Neuronal stem cell (in vitro differentiated cells): Measurements from ENCODE around the gene LIFR.

ENCODE experiments used
- DNase-seq: peaks from one replicate; pipeline ENCODE4 v3.0.0-alpha.2; 2013; ENCODE audit warnings: low spot score
- H2AFZ ChIP-seq: one replicate; pipeline ENCODE4 v1.6.1; 2013; ENCODE audit warnings: mild to moderate bottlenecking, low read length, inconsistent platforms
- H2AK5ac ChIP-seq: 2 replicates; pipeline ENCODE4 v1.6.1; 2013; ENCODE audit warnings: low read depth, mild to moderate bottlenecking, inconsistent platforms, low read length, moderate library complexity, mixed read lengths
- H2BK120ac ChIP-seq: 2 replicates; pipeline ENCODE4 v1.6.1; 2013; ENCODE audit warnings: low read depth, mild to moderate bottlenecking, inconsistent platforms, low read length, moderate library complexity, mixed read lengths
- H2BK12ac ChIP-seq: one replicate; pipeline ENCODE4 v1.6.1; 2013; ENCODE audit warnings: low read length, inconsistent platforms
- H2BK15ac ChIP-seq: 2 replicates; pipeline ENCODE4 v1.6.1; 2013; ENCODE audit warnings: mild to moderate bottlenecking, low read length, inconsistent platforms, mixed read lengths
- H2BK5ac ChIP-seq: one replicate; pipeline ENCODE4 v1.6.1; 2013; ENCODE audit warnings: inconsistent platforms, mild to moderate bottlenecking, low read length, moderate library complexity
- H3K14ac ChIP-seq: one replicate; pipeline ENCODE4 v1.6.1; 2013; ENCODE audit warnings: low read length, inconsistent platforms
- H3K18ac ChIP-seq: 2 replicates; pipeline ENCODE4 v1.6.1; 2013; ENCODE audit warnings: low read length, inconsistent platforms
- H3K23ac ChIP-seq: 2 replicates; pipeline ENCODE4 v1.6.1; 2013; ENCODE audit warnings: low read depth, mild to moderate bottlenecking, mixed read lengths, low read length, inconsistent platforms; ENCODE audit not compliant: poor library complexity
- H3K27ac ChIP-seq: replicated peaks from 3 replicates; pipeline ENCODE4 v1.5.1; 2013; ENCODE audit warnings: low read length, inconsistent platforms
- H3K27me3 ChIP-seq, 3 experiments: 2 replicates each; pipeline ENCODE4 v1.6.1; 2013; ENCODE audit warnings: low read length in 3 of 3, mild to moderate bottlenecking in 2 of 3, inconsistent platforms in 1 of 3, low read depth in 1 of 3, mixed read lengths in 1 of 3, moderate library complexity in 1 of 3; ENCODE audit not compliant: control insufficient read depth in 3 of 3, insufficient read depth in 3 of 3
- H3K36me3 ChIP-seq, 2 donors: replicated peaks in 1 of 2; 2 replicates each; pipeline ENCODE4 v1.6.1; 2013; ENCODE audit warnings: low read length in 2 of 2; ENCODE audit not compliant: control insufficient read depth in 2 of 2, insufficient read depth in 2 of 2
- H3K4ac ChIP-seq: 2 replicates; pipeline ENCODE4 v1.6.1; 2013; ENCODE audit warnings: inconsistent platforms, mild to moderate bottlenecking, low read length, moderate library complexity
- H3K4me1 ChIP-seq, 2 donors: 1 replicate in 1 of 2; 2 replicates in 1 of 2; pipeline ENCODE4 v1.6.1; 2013; ENCODE audit warnings: low read length in 2 of 2, low read depth in 1 of 2; ENCODE audit not compliant: control insufficient read depth in 2 of 2, insufficient read depth in 1 of 2
- H3K4me2 ChIP-seq: one replicate; pipeline ENCODE4 v1.6.1; 2013; ENCODE audit warnings: mild to moderate bottlenecking, low read length, inconsistent platforms; ENCODE audit not compliant: insufficient read depth, poor library complexity, severe bottlenecking
- H3K4me3 ChIP-seq, 2 donors: 2 replicates each; pipeline ENCODE4 v1.5.1; 2013; ENCODE audit warnings: low read length in 2 of 2, mild to moderate bottlenecking in 2 of 2, inconsistent platforms in 1 of 2, moderate library complexity in 1 of 2
- H3K79me1 ChIP-seq: one replicate; pipeline ENCODE4 v1.6.1; 2013; ENCODE audit warnings: low read depth, mild to moderate bottlenecking, inconsistent platforms, low read length, moderate library complexity
- H3K9ac ChIP-seq: one replicate; pipeline ENCODE4 v1.6.1; 2013; ENCODE audit warnings: mild to moderate bottlenecking, low read depth, low read length, inconsistent platforms; ENCODE audit not compliant: poor library complexity
- H3K9me3 ChIP-seq, 2 donors: replicated peaks in 1 of 2; 2 replicates each; pipeline versions ENCODE3 to v1.6.1; 2013; ENCODE audit warnings: low read length in 2 of 2, mild to moderate bottlenecking in 2 of 2, inconsistent platforms in 1 of 2, low read depth in 1 of 2, mixed read lengths in 1 of 2, moderate library complexity in 1 of 2; ENCODE audit not compliant: control insufficient read depth in 2 of 2, insufficient read depth in 1 of 2
- H4K8ac ChIP-seq: one replicate; pipeline ENCODE4 v1.6.1; 2013; ENCODE audit warnings: low read depth, mild to moderate bottlenecking, inconsistent platforms, low read length, moderate library complexity
- H4K91ac ChIP-seq: one replicate; pipeline ENCODE4 v1.6.1; 2013; ENCODE audit warnings: low read length, low read depth, mild to moderate bottlenecking, inconsistent platforms; ENCODE audit not compliant: poor library complexity
- WGBS, 2 donors: extraction: QIAGEN DNeasy Blood & Tissue Kit; methylation state at CpG; one replicate each; pipeline ENCODE4 v1.1.7; 2013; ENCODE audit warnings: missing lambda C conversion rate in 2 of 2, mixed read lengths in 1 of 2; ENCODE audit not compliant: insufficient read length in 2 of 2, insufficient replicate concordance in 1 of 2; ENCODE audit errors: extremely low coverage in 2 of 2; 5-methylcytosine and 5-hydroxymethylcytosine counted together

LIFR gene

DNA sequence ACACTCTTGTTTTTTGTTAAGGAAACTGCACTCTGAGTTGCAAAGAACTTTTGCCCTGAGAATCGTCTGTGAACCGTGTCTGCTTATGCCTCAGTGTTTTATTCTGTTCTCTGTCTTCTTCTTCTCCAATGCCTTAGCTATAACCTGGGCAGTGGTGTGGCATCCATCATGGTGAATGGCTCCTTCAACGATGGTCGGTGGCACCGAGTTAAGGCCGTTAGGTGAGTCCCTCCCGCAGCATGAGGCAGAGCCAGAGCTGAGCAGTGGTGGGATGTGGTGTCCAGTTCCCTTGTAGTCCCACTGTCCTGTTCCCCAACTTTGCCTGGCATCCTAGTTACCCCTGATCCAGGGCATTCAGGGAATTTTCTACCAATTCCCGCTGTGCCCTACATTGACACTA is 98.3 kb downstream of the LIFR start:
- H3K18ac ChIP-seq, result no peak overlapping the region
- no peak overlapping the region for H3K23ac ChIP-seq
- no peaks in the 10 kb centered on the region for H3K79me1 ChIP-seq
- H3K4me3 ChIP-seq, result no peak overlapping the region
- no peaks in the 10 kb centered on the region for H3K36me3 ChIP-seq
- no peak overlapping the region for H3K4me2 ChIP-seq
- H2AFZ ChIP-seq, result no peak overlapping the region
- H3K9me3 ChIP-seq, result no peaks in the 10 kb centered on the region
- no peak overlapping the region for H4K91ac ChIP-seq
- H3K4me1 ChIP-seq, result no peaks in the 10 kb centered on the region
- H3K14ac ChIP-seq, result no peak overlapping the region
- no peak overlapping the region for H3K27ac ChIP-seq
- no peak overlapping the region for H2BK5ac ChIP-seq
- no CpG with 5 or more reads among the region's 8 CpGs for WGBS, 2 donors
- no peak overlapping the region for H2BK12ac ChIP-seq
- no peak overlapping the region for H3K9ac ChIP-seq
- no peak overlapping the region for H2BK15ac ChIP-seq
- H4K8ac ChIP-seq, result no peak overlapping the region
- H2BK120ac ChIP-seq, result no peak overlapping the region
- no peaks in the 10 kb centered on the region for H3K27me3 ChIP-seq
- H2AK5ac ChIP-seq, result no peak overlapping the region
- H3K4ac ChIP-seq, result no peak overlapping the region
- no peak for DNase-seq

- Histone ChIP-seq H3K9me3 (no peaks in the 10 kb centered on the region), H3K18ac (no peak overlapping the region), H3K36me3 (no peaks in the 10 kb centered on the region), H2BK120ac (no peak overlapping the region), H2AK5ac (no peak overlapping the region), H3K79me1 (no peaks in the 10 kb centered on the region), H3K4me2 (no peak overlapping the region), H2BK5ac (no peak overlapping the region), H3K27me3 (no peaks in the 10 kb centered on the region), H3K4ac (no peak overlapping the region), H2AFZ (no peak overlapping the region), H2BK12ac (no peak overlapping the region), H4K91ac (no peak overlapping the region), H3K9ac (no peak overlapping the region), H4K8ac (no peak overlapping the region), H3K27ac (no peak overlapping the region), H3K4me3 (no peak overlapping the region), H2BK15ac (no peak overlapping the region), H3K4me1 (no peaks in the 10 kb centered on the region), H3K23ac (no peak overlapping the region), H3K14ac (no peak overlapping the region)
- WGBS, 2 donors, result no CpG with 5 or more reads among the region's 4 CpGs
- no peak for DNase-seq
Measured at GRCh38 chr5:38456657-38457399, 99.6 kb downstream of the LIFR start.

DNA sequence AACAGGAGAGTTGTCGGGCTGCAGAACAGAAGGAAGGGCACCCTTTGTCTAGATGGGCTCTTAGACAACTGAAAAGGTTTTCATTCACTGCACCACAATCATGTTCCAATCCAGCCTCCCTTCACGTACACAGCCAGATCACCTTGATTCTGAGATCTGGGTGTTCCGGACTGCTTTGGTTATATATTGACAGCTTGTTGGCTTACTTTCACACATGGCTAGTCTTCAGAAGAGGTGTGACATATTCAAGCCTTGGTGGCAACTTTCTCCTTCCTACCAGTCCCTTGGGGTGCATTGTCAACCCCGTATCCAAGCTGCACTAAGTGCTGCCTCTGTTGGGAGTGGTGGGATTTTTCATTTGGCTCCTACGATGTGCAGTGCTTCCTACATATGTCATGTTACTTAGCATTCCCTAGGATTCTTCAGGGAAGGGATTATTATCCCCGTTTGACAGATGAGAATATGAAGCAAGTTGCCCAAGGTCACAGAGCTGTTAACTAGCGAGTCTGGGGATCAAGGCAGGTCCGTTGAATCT is 100.6 kb downstream of the LIFR start:
- H3K4me3 ChIP-seq, result no peak overlapping the region
- H3K79me1 ChIP-seq, result no peaks in the 10 kb centered on the region
- H3K4me2 ChIP-seq, result no peak overlapping the region
- H3K14ac ChIP-seq, result no peak overlapping the region
- DNase-seq, result no peak
- H2BK12ac ChIP-seq, result no peak overlapping the region
- no peak overlapping the region for H2BK120ac ChIP-seq
- H3K9me3 ChIP-seq, result no peaks in the 10 kb centered on the region
- no peak overlapping the region for H2BK15ac ChIP-seq
- no CpG with 5 or more reads among the region's 8 CpGs for WGBS, 2 donors
- no peaks in the 10 kb centered on the region for H3K27me3 ChIP-seq
- no peaks in the 10 kb centered on the region for H3K36me3 ChIP-seq
- no peak overlapping the region for H3K27ac ChIP-seq
- no peak overlapping the region for H3K9ac ChIP-seq
- H2BK5ac ChIP-seq, result no peak overlapping the region
- H4K91ac ChIP-seq, result no peak overlapping the region
- no peaks in the 10 kb centered on the region for H3K4me1 ChIP-seq
- H3K23ac ChIP-seq, result no peak overlapping the region
- H3K18ac ChIP-seq, result no peak overlapping the region
- H4K8ac ChIP-seq, result no peak overlapping the region
- H3K4ac ChIP-seq, result no peak overlapping the region
- no peak overlapping the region for H2AFZ ChIP-seq
- H2AK5ac ChIP-seq, result no peak overlapping the region

- H2AFZ ChIP-seq, result no peak overlapping the region
- no peaks in the 10 kb centered on the region for H3K4me1 ChIP-seq
- no peak overlapping the region for H3K4me2 ChIP-seq
- H3K23ac ChIP-seq, result no peak overlapping the region
- H3K79me1 ChIP-seq, result no peaks in the 10 kb centered on the region
- no peak overlapping the region for H3K4ac ChIP-seq
- no peak overlapping the region for H2BK5ac ChIP-seq
- WGBS, 2 donors, result no CpG with 5 or more reads among the region's 11 CpGs
- H3K27me3 ChIP-seq, result no peaks in the 10 kb centered on the region
- no peak overlapping the region for H3K14ac ChIP-seq
- H4K8ac ChIP-seq, result no peak overlapping the region
- no peak overlapping the region for H2BK120ac ChIP-seq
- H3K4me3 ChIP-seq, result no peak overlapping the region
- no peak for DNase-seq
- H3K27ac ChIP-seq, result no peak overlapping the region
- no peak overlapping the region for H2BK12ac ChIP-seq
- H2BK15ac ChIP-seq, result no peak overlapping the region
- peak overlapping the region; percentile 39 for H3K18ac ChIP-seq
- no peak overlapping the region for H4K91ac ChIP-seq
- H3K9ac ChIP-seq, result no peak overlapping the region
- H3K9me3 ChIP-seq, result no peaks in the 10 kb centered on the region
- H3K36me3 ChIP-seq, result no peaks in the 10 kb centered on the region
- no peak overlapping the region for H2AK5ac ChIP-seq
Measured at GRCh38 chr5:38453921-38454320, 102.5 kb downstream of the LIFR start.
